Transverse colon (tissue), 4 donors: ENCODE data around the gene TTC28. TPM values are rescaled to one million over a fixed set of nuclear protein-coding genes. Genes with fewer than 3 reads are reported as not detected.

Source experiments
- DNase-seq: peaks from one replicate; pipeline ENCODE4 v3.0.0-alpha.2; 2019
- H3K27ac ChIP-seq, 4 donors: fragments of 200-600 bp; sonication (generic); 2 replicates each; pipeline ENCODE4 v1.5.1; 2016 to 2018; ENCODE audit warnings: inconsistent platforms in 4 of 4
- H3K27me3 ChIP-seq: fragments of 200-600 bp; sonication (generic); 2 replicates; pipeline ENCODE4 v1.5.1; 2017; ENCODE audit warnings: inconsistent platforms
- H3K36me3 ChIP-seq, 4 donors: fragments of 200-600 bp; sonication (generic); 2 replicates each; pipeline ENCODE4 v1.5.1; 2017 to 2019; ENCODE audit warnings: inconsistent platforms in 4 of 4
- H3K4me1 ChIP-seq, 4 donors: fragments of 200-600 bp; sonication (generic); 2 replicates each; pipeline ENCODE4 v1.5.1; 2017 to 2020; ENCODE audit warnings: inconsistent platforms in 4 of 4
- H3K4me3 ChIP-seq, 4 donors: fragments of 200-600 bp; sonication (generic); 1 replicate in 1 of 4; 2 replicates in 3 of 4; pipeline versions ENCODE4 v1.5.1 to v1.6.1; 2017 to 2019; ENCODE audit warnings: inconsistent platforms in 4 of 4
- H3K9me3 ChIP-seq, 2 donors: fragments of 200-600 bp; sonication (generic); 2 replicates each; pipeline ENCODE4 v1.5.1; 2017 to 2019; ENCODE audit warnings: inconsistent platforms in 2 of 2
- CTCF ChIP-seq, 5 experiments: fragments of 200-600 bp in 3 of 5; fragments of 450-650 bp in 2 of 5; sonication (generic) in 3 of 5; IDR thresholded peaks; 1 replicate in 2 of 5; 2 replicates in 3 of 5; pipeline ENCODE4 v1.5.1; 2016 to 2017; ENCODE audit warnings: antibody characterized with exemption in 5 of 5, inconsistent platforms in 3 of 5, mild to moderate bottlenecking in 2 of 5, moderate library complexity in 1 of 5
- EP300 ChIP-seq: sonication (generic); formaldehyde crosslinking; IDR thresholded peaks from one replicate; pipeline ENCODE4 v1.6.1; 2017; ENCODE audit warnings: antibody characterized with exemption, low read depth
- POLR2A ChIP-seq: fragments of 450-650 bp; IDR thresholded peaks from one replicate; pipeline ENCODE4 v1.6.1; 2016; ENCODE audit warnings: antibody characterized with exemption, mild to moderate bottlenecking, moderate library complexity
- POLR2AphosphoS5 ChIP-seq, 3 donors: sonication (generic); formaldehyde crosslinking; IDR thresholded peaks; one replicate each; pipeline ENCODE4 v1.6.1; 2016; ENCODE audit warnings: antibody characterized with exemption in 3 of 3
- WGBS, 2 donors: methylation state at CpG; one replicate each; pipeline ENCODE4 v1.1.5; 2018; ENCODE audit warnings: low coverage in 1 of 2; 5-methylcytosine and 5-hydroxymethylcytosine counted together
- in situ Hi-C, 4 donors: fragments of 200-750 bp; cut with MboI; loops; one replicate each; pipeline versions ENCODE4 v1.15.0 to v1.15.1; 2017; ENCODE audit warnings: low sequenced_read_pairs in 3 of 4, low pct_ligation_motif_present in 1 of 4, low pct_unique_long_range_greater_than_20kb in 1 of 4
- intact Hi-C: fragments of 100-400 bp; cut with DNase I; formaldehyde crosslinking; loops from one replicate; pipeline ENCODE4 v1.15.1; 2023; ENCODE audit warnings: low total_unique reads
- total RNA-seq, 4 donors: library from RNA; depleted of rRNA; stranded (reverse); fragments of >200 nt; gene quantifications; one replicate each; pipeline ENCODE4 v1.1.0, GENCODE V29; 2016

The TTC28 gene
- total RNA-seq, 4 donors from 2014 or later: 7.6 to 84.2 (median 12.4) TPM

- H3K4me1 ChIP-seq: no peaks in the 10 kb centered on the region
- TF ChIP-seq POLR2AphosphoS5 (IDR thresholded peaks at IDR 0.05): no peak
- TF ChIP-seq CTCF (IDR thresholded peaks at IDR 0.05): no peak
- no peak for TF ChIP-seq POLR2A
- no peak for TF ChIP-seq EP300
- H3K27ac ChIP-seq: no peak overlapping the region
- H3K9me3 ChIP-seq: no peaks in the 10 kb centered on the region
- H3K27me3 ChIP-seq: no peaks in the 10 kb centered on the region
- 90% methylated on average over 5 of the region's 5 CpGs; no CpG with 5 or more reads in 1 of the 2 donors for WGBS, 2 donors
- no peak overlapping the region for H3K4me3 ChIP-seq
- no peak for DNase-seq
- intact Hi-C loops (no loop called here), in situ Hi-C loops (no loop called here)
- no peaks in the 10 kb centered on the region for H3K36me3 ChIP-seq
Observed at GRCh38 chr22:28096161-28096560, 583.5 kb downstream of the TTC28 start.

GRCh38 chr22:28095316-28096095 is 584.1 kb downstream of the TTC28 start:
- Histone ChIP-seq H3K36me3 (no peaks in the 10 kb centered on the region), H3K27me3 (no peaks in the 10 kb centered on the region), H3K4me1 (no peaks in the 10 kb centered on the region), H3K4me3 (no peak overlapping the region), H3K27ac (no peak overlapping the region), H3K9me3 (no peaks in the 10 kb centered on the region)
- DNase-seq: no peak
- in situ Hi-C loops (no loop called here), intact Hi-C loops (no loop called here)
- TF ChIP-seq EP300 (no peak), POLR2A (no peak), CTCF (IDR thresholded peaks at IDR 0.05) (no peak), POLR2AphosphoS5 (IDR thresholded peaks at IDR 0.05) (no peak)
- 93 to 94% methylated on average over 3 to 5 of the region's 5 CpGs for WGBS, 2 donors

GRCh38 chr22:28094771-28095170 is 584.9 kb downstream of the TTC28 start:
- H3K36me3 ChIP-seq: no peaks in the 10 kb centered on the region
- intact Hi-C loops (no loop called here), in situ Hi-C loops (no loop called here)
- H3K4me1 ChIP-seq: no peaks in the 10 kb centered on the region
- no peak overlapping the region for H3K4me3 ChIP-seq
- H3K27me3 ChIP-seq: no peaks in the 10 kb centered on the region
- TF ChIP-seq POLR2AphosphoS5 (IDR thresholded peaks at IDR 0.05) (no peak), CTCF (IDR thresholded peaks at IDR 0.05) (no peak), EP300 (no peak), POLR2A (no peak)
- H3K9me3 ChIP-seq: no peaks in the 10 kb centered on the region
- no peak for DNase-seq
- H3K27ac ChIP-seq: no peak overlapping the region
- 83 to 84% methylated on average over 7 of the region's 7 CpGs for WGBS, 2 donors

GRCh38 chr22:28093711-28094110 is 585.9 kb downstream of the TTC28 start:
- intact Hi-C loops (no loop called here), in situ Hi-C loops (no loop called here)
- H3K36me3 ChIP-seq: no peaks in the 10 kb centered on the region

More at GRCh38 chr22:28093711-28094110, 585.9 kb downstream of the TTC28 start:
- TF ChIP-seq CTCF (IDR thresholded peaks at IDR 0.05) (no peak), POLR2AphosphoS5 (IDR thresholded peaks at IDR 0.05) (no peak), EP300 (no peak), POLR2A (no peak)
- DNase-seq: no peak
- H3K4me1 ChIP-seq: no peaks in the 10 kb centered on the region
- no peaks in the 10 kb centered on the region for H3K27me3 ChIP-seq
- H3K4me3 ChIP-seq: no peak overlapping the region
- H3K9me3 ChIP-seq: no peaks in the 10 kb centered on the region
- H3K27ac ChIP-seq: no peak overlapping the region
- 88 to 89% methylated on average over 1 of the region's 1 CpG for whole genome bisulfite sequencing, 2 donors
